Measurements from ENCODE around the gene CCNB1IP1. TPM values are rescaled to one million over a fixed set of nuclear protein-coding genes. Genes with fewer than 3 reads are reported as not detected.
"Not testable (repeated sequence)": the region's sequence is repeated elsewhere in the genome, so short reads cannot be mapped to it uniquely, and the experiment has no call there.

The CCNB1IP1 gene
- total RNA-seq, 6 donors from 2014 or later: 27.1 to 50.5 (median 44.7) TPM

DNA sequence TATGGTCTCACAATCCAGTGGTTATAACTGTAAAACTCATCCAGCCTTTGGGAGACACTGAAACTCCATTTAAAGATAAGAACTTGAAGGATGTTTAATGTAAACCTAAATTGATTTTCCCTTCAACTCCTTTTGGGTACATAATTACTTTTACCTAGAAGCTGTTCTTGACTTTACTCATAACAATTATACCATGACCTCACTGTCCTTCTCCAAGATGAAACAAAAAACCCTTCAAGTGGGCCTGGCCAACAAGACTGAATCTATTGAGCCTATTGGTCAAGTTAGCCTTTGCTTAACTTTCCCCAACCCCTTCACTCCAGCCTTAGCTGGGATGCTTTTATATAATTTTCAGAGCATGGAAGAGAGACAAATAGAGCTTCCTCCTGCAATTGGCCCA is 32.8 kb upstream of the CCNB1IP1 start:
- no peak for DNase-seq
- no peak for TF ChIP-seq EP300 (IDR thresholded peaks at IDR 0.05)
- TF ChIP-seq, protein P1, sequence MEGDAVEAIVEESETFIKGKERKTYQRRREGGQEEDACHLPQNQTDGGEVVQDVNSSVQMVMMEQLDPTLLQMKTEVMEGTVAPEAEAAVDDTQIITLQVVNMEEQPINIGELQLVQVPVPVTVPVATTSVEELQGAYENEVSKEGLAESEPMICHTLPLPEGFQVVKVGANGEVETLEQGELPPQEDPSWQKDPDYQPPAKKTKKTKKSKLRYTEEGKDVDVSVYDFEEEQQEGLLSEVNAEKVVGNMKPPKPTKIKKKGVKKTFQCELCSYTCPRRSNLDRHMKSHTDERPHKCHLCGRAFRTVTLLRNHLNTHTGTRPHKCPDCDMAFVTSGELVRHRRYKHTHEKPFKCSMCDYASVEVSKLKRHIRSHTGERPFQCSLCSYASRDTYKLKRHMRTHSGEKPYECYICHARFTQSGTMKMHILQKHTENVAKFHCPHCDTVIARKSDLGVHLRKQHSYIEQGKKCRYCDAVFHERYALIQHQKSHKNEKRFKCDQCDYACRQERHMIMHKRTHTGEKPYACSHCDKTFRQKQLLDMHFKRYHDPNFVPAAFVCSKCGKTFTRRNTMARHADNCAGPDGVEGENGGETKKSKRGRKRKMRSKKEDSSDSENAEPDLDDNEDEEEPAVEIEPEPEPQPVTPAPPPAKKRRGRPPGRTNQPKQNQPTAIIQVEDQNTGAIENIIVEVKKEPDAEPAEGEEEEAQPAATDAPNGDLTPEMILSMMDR (IDR thresholded peaks at IDR 0.05): no peak
- TF ChIP-seq POLR2A (IDR thresholded peaks at IDR 0.05): no peak
- TF ChIP-seq POLR2AphosphoS5 (IDR thresholded peaks at IDR 0.05): no peak
- no peak for ATAC-seq (ENCODE audit: low FRiP score in 2 of 2)
- Histone ChIP-seq H3K9me3 (no peaks in the 10 kb centered on the region), H3K27ac (no peak overlapping the region), H3K4me3 (no peak overlapping the region), H3K4me1 (no peaks in the 10 kb centered on the region), H3K36me3 (peaks cover 27 to 86% (median 51%) of the 10 kb centered on the region in 4 donors), H3K27me3 (no peaks in the 10 kb centered on the region)

DNA sequence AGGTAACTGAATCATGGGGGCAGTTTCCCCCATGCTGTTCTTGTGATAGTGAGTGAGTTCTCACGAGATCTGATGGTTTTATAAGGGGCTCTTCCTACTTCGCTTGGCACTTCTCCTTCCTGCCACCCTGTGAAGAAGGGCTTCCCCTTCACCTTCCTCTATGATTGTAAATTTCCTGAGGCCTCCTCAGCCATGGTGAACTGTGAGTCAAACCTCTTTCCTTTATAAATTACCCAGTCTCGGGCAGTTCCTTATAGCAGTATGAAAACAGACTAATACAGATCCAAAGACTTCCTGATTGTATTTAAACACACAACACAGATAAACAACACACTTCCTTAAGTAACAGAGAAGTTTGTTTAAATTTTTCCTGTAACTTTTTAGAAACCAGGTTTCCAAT is 25.4 kb upstream of the CCNB1IP1 start:
- peaks cover 14 to 72% (median 42%) of the 10 kb centered on the region in 4 donors for H3K36me3 ChIP-seq
- not testable (repeated sequence) for H3K4me1 ChIP-seq; H3K4me3 ChIP-seq; ATAC-seq (ENCODE audit: low FRiP score in 2 of 2); H3K9me3 ChIP-seq; H3K27me3 ChIP-seq; DNase-seq
- WGBS, 2 donors: 43 to 44% methylated on average over 3 of the region's 3 CpGs
- peak overlapping the region in 1 of 4 donors; percentile 32 for H3K27ac ChIP-seq

DNA sequence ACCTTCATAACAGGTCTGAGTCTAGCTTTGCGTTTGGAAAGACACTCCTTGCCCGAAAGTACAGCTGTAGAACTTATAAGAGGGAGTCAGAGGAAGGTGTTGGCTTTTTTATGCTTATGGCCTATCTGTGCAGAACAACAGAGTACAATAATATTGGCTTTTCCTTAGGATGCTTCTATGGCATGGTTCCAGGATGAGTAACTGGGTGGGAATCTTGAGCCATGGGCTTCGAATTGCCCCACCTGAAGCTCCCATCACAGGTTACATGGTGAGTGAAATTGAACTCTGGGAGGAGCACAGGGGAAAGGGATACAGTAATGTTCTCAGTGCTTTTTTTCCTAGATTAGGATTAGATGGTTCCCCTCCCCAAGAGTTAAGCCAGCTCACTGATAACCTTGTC is 23.3 kb upstream of the CCNB1IP1 start:
- ATAC-seq (ENCODE audit: low FRiP score in 2 of 2): no peak
- Histone ChIP-seq H3K27ac (no peak overlapping the region), H3K4me3 (no peak overlapping the region), H3K27me3 (no peaks in the 10 kb centered on the region), H3K9me3 (no peaks in the 10 kb centered on the region), H3K4me1 (peaks cover 0 to 6% (median 2%) of the 10 kb centered on the region in 4 donors), H3K36me3 (peaks cover 24 to 77% (median 56%) of the 10 kb centered on the region in 4 donors)
- no peak for TF ChIP-seq POLR2A (IDR thresholded peaks at IDR 0.05)
- TF ChIP-seq, protein P1 (IDR thresholded peaks at IDR 0.05): no peak
- TF ChIP-seq POLR2AphosphoS5 (IDR thresholded peaks at IDR 0.05): no peak
- no peak for TF ChIP-seq EP300 (IDR thresholded peaks at IDR 0.05)
- DNase-seq: no peak
- 89 to 91% methylated on average over 3 of the region's 3 CpGs for WGBS, 2 donors

DNA sequence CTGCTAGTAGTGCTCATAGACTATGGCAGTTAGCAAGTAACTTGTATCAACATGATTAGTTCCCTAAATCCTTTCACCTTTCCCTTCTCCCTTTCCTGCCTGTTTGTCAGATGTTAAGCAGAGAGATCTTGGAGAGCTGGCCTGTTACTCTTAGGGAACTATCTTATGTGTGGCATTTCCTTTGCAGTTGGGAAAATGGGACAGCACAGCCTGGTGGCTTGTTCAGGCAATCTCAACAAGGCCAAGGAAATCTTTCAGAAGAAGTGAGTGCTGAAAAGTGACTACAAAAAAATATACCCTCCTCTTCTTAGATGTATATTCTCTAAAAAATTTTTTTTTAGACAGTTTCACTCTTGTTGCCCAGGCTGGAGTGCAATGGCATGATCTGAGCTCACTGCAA is 17.8 kb upstream of the CCNB1IP1 start:
- TF ChIP-seq POLR2A (IDR thresholded peaks at IDR 0.05) (no peak), POLR2AphosphoS5 (IDR thresholded peaks at IDR 0.05) (no peak), EP300 (IDR thresholded peaks at IDR 0.05) (no peak)
- TF ChIP-seq, protein P1 (IDR thresholded peaks at IDR 0.05): no peak
- Histone ChIP-seq H3K9me3 (no peaks in the 10 kb centered on the region), H3K27me3 (no peaks in the 10 kb centered on the region), H3K36me3 (peaks cover 13 to 86% (median 53%) of the 10 kb centered on the region in 4 donors), H3K27ac (no peak overlapping the region), H3K4me1 (no peaks in the 10 kb centered on the region), H3K4me3 (no peak overlapping the region)
- ATAC-seq (ENCODE audit: low FRiP score in 2 of 2): no peak
- DNase-seq: no peak

DNA sequence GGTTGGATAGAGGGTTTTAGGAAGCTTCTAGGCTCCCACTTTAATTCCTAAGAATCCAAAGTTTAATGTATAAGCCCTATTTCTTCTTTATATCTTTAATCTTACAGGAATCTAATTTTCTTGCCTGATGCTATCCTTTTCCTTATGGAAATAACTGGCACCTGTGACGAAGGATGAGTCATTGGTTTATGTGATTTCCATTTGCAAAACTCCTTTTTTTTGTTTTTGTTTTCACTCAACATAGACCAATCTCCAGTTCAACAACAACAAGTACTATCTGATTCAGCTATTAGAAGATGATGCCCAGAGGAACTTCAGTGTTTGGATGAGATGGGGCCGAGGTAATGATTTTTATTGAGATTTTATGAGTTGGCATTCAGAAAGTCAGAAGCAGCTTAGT is 17.2 kb upstream of the CCNB1IP1 start:
- 94 to 98% methylated on average over 2 of the region's 2 CpGs for WGBS, 2 donors
- Histone ChIP-seq H3K4me1 (no peaks in the 10 kb centered on the region), H3K36me3 (peaks cover 13 to 86% (median 50%) of the 10 kb centered on the region in 4 donors), H3K27me3 (no peaks in the 10 kb centered on the region), H3K4me3 (no peak overlapping the region), H3K27ac (no peak overlapping the region), H3K9me3 (no peaks in the 10 kb centered on the region)
- TF ChIP-seq POLR2A (IDR thresholded peaks at IDR 0.05) (no peak), EP300 (IDR thresholded peaks at IDR 0.05) (no peak), POLR2AphosphoS5 (IDR thresholded peaks at IDR 0.05) (no peak)
- TF ChIP-seq, protein P1 (IDR thresholded peaks at IDR 0.05): no peak
- no peak for ATAC-seq (ENCODE audit: low FRiP score in 2 of 2)
- no peak for DNase-seq
